ENCODE data around the gene CDYL.

GRCh38 chr6:4879741-4880275 lies 103.6 kb downstream of the CDYL start:
- TF ChIP-seq CTCF (IDR thresholded peaks at IDR 0.05; ENCODE audit: low read depth, low read length) (no peak), EZH2phosphoT487 (IDR thresholded peaks at IDR 0.05; ENCODE audit: low read depth) (no peak)

All from OCI-LY3 (cell line).